Spinal cord (tissue), 10 donors: Measurements from ENCODE around the gene PLOD3. TPM values are rescaled to one million over a fixed set of nuclear protein-coding genes. Genes with fewer than 3 reads are reported as not detected.
"Not testable (repeated sequence)": the region's sequence is repeated elsewhere in the genome, so short reads cannot be mapped to it uniquely, and the experiment has no call there.

Source experiments
- DNase-seq, 6 donors: peaks; one replicate each; pipeline versions ENCODE4 v3.0.0 to v3.0.0-alpha.2; 2013 to 2015; ENCODE audit warnings: low spot score in 6 of 6, low read depth in 4 of 6
- H3K27ac ChIP-seq: one replicate; pipeline ENCODE4 v1.5.1; 2013; ENCODE audit warnings: low read depth, low read length, control low read depth
- H3K27me3 ChIP-seq: one replicate; pipeline ENCODE4 v1.6.1; 2013; ENCODE audit warnings: low read length; ENCODE audit not compliant: control insufficient read depth, insufficient read depth
- H3K36me3 ChIP-seq: one replicate; pipeline ENCODE4 v1.6.1; 2013; ENCODE audit warnings: low read length; ENCODE audit not compliant: control insufficient read depth, insufficient read depth
- H3K4me1 ChIP-seq: one replicate; pipeline ENCODE4 v1.6.1; 2013; ENCODE audit warnings: low read length; ENCODE audit not compliant: control insufficient read depth, insufficient read depth
- H3K4me3 ChIP-seq: one replicate; pipeline ENCODE4 v1.5.1; 2013; ENCODE audit warnings: low read depth, low read length, control low read depth
- H3K9me3 ChIP-seq: one replicate; pipeline ENCODE4 v1.6.1; 2013; ENCODE audit warnings: low read length; ENCODE audit not compliant: control insufficient read depth, insufficient read depth
- whole genome bisulfite sequencing: methylation state at CpG from one replicate; pipeline ENCODE4 v1.1.5; 2013; ENCODE audit warnings: missing lambda C conversion rate; ENCODE audit not compliant: insufficient coverage; 5-methylcytosine and 5-hydroxymethylcytosine counted together
- long read RNA-seq, 4 donors: transcript quantifications; one replicate each; lab custom pipeline, GENCODE V29; 2026
- polyA plus RNA-seq, 2 donors: library from polyadenylated mRNA; unstranded; fragments of 120-200 nt; gene quantifications; one replicate each; pipeline ENCODE4 v1.2.1, GENCODE V29; 2013; ENCODE audit not compliant: insufficient read length in 2 of 2
- total RNA-seq, 2 donors: library from RNA; depleted of rRNA in 1 of 2; stranded (reverse); fragments of 120-200 nt in 1 of 2; fragments of >200 nt in 1 of 2; gene quantifications; one replicate each; pipeline versions ENCODE4 v1.2.3 to v1.2.4, GENCODE V29; 2013 to 2014
- donor health status: healthy.

The PLOD3 gene, protein sequence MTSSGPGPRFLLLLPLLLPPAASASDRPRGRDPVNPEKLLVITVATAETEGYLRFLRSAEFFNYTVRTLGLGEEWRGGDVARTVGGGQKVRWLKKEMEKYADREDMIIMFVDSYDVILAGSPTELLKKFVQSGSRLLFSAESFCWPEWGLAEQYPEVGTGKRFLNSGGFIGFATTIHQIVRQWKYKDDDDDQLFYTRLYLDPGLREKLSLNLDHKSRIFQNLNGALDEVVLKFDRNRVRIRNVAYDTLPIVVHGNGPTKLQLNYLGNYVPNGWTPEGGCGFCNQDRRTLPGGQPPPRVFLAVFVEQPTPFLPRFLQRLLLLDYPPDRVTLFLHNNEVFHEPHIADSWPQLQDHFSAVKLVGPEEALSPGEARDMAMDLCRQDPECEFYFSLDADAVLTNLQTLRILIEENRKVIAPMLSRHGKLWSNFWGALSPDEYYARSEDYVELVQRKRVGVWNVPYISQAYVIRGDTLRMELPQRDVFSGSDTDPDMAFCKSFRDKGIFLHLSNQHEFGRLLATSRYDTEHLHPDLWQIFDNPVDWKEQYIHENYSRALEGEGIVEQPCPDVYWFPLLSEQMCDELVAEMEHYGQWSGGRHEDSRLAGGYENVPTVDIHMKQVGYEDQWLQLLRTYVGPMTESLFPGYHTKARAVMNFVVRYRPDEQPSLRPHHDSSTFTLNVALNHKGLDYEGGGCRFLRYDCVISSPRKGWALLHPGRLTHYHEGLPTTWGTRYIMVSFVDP
- 10 to 100 TPM; 26.2 to 40.1 TPM for total RNA-seq
- polyA plus RNA-seq: 10 to 100 TPM; 56.9 to 71.7 TPM
- long read RNA-seq, donor 1, transcript PLOD3-201 (19 exons, 2,920 nt): major isoform, 7 of 7 reads
- long read RNA-seq, donor 1, partial matches to known transcripts: 0 of 7 reads
- long read RNA-seq, donor 1, other reads (novel, unspliced or antisense): 0 of 7 reads
- long read RNA-seq, donor 2, partial matches to known transcripts: 0 of 2 reads
- long read RNA-seq, donor 2, other reads (novel, unspliced or antisense): 0 of 2 reads
- long read RNA-seq, donor 3, partial matches to known transcripts: 111 of 112 reads
- long read RNA-seq, donor 3, other reads (novel, unspliced or antisense): 0 of 112 reads
- long read RNA-seq, donor 4, partial matches to known transcripts: 206 of 414 reads
- long read RNA-seq, donor 4, other reads (novel, unspliced or antisense): 204 of 414 reads

DNA sequence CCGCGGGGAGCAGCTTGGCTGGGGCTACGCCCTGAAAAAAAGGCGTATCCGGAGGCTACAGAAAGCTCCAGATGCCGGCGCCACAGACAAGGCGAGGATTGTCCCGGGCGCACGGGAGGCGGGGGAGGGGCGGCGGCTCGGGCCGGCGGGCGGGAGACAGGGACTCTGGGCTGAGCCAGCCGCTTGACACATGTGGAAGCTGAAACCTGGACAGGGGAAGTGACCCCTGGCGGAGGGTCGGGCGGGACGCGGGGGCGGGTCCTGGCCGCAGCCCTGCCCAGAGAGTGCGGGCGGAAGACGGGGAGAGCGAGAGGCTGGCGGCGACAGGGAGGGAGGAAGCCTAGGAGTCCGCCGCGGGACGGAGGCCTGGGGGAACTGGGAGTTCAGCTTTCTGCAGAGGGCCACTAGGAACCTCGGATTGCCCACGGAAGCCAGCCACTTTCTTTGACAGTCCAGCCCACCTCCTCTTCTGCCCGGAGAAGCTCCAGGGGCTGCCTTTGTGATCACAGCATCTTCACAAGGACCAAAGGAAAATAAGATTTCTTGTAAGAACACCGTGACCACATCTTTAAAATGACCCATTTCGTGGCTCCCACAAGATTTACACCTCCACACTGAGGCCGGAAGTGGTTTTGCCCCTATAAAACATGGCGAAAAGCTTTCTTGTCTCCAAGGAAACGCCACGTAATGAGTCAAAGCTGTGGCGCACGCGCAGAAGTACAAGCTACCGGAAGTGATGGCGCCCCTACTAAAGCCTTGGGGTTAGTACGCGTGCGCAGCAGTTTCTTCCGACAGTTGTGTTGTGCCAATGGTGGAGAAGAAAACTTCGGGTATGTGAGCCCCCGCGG lies at the start of gene PLOD3, which contains the start of gene ZNHIT1:
Gene PLOD3 (minus strand): TSS at position 194 of the 848 bp plus-strand sequence. CDS start 307 bp downstream, outside the sequence.
Gene ZNHIT1 (plus strand): TSS at position 778 of the 848 bp plus-strand sequence. CDS start 31 bp downstream, at position 809.
- Histone ChIP-seq H3K9me3 (no peaks in the 10 kb centered on the region), H3K27me3 (no peaks in the 10 kb centered on the region), H3K27ac (peak within 1 kb of the TSS; percentile 96), H3K36me3 (peaks cover 47% of the 10 kb centered on the region), H3K4me3 (peak within 1 kb of the TSS; percentile 87), H3K4me1 (peaks cover 40% of the 10 kb centered on the region)
- peak; percentile 97 to 100 (median 99) for DNase-seq
- WGBS: under 1% methylated on average over 53 of the region's 57 CpGs

DNA sequence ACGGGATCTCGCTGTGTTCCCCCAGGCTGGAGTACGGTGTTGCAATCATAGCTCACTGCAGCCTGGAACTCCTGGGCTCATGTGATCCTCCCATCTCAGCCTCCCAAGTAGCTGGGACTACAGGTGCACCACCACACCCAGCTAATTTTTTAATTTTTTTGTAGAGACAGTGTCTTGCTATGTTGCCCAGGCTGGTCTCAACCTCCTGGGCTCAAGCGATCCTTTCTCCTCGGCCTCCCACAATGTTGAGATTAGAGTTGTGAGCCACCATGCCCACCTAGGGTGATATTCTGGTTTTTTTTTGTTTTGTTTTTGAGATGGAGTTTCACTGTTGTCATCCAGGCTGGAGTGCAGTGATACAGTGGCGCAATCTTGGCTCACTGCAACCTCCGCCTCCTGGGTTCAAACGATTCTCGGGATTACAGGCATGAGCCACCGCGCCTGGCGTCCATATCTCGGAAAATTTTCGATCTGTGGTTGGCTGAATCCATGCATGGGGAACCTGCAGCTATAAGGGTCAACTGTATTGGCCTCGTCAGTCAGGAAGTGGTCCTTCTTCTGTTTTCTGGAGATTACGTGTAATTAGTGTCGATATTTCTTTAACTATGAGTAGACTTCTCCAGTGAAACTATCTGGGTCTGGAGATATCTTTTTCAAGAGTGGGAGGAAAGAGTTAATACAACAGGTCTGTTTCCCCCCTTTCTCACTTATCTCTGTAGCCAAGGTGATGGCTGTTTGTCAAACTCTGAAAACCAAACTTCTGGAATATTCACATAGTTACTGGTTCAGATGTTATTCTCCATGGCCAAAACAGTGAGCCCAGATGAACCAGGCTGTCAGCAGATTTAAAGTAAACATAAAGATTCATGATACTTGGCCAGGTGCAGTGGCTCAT lies 48.5 kb upstream of the PLOD3 start:
- 90% methylated on average over 13 of the region's 17 CpGs for WGBS
- H3K27me3 ChIP-seq: no peaks in the 10 kb centered on the region
- no peak overlapping the region for H3K27ac ChIP-seq
- H3K9me3 ChIP-seq: no peaks in the 10 kb centered on the region
- no peak for DNase-seq
- H3K4me1 ChIP-seq: peaks cover 6% of the 10 kb centered on the region
- H3K4me3 ChIP-seq: no peak overlapping the region
- H3K36me3 ChIP-seq: no peaks in the 10 kb centered on the region

DNA sequence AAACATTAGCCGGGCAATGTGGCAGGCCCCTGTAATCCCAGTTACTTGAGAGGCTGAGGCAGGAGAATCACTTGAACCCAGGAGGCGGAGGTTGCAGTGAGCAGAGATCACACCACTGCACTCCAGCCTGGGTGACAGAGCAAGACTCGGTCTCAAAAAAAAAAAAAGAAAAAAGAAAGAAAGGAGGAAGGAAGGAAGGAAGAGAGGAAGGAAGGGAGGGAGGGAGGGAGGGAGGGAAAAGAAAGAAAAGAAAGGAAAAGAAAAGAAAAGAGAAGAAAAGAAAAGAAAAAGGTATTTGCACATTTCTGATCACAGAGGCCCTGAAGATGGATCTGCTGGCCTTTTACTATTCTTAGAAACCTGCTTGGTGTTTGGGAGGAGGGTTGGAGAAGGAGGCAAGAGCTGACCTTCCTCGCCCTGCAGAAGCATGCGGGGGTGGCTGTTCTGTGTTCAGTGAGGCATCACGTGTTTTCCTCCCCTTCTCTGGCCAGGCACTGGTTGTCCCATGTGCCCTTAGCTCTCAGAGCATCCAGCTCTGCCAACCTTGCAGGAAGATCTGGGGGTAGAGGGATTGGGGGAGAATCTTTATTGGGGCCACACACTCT lies 46.8 kb upstream of the PLOD3 start:
- 75% methylated on average over 4 of the region's 6 CpGs for WGBS
- H3K4me3 ChIP-seq, H3K9me3 ChIP-seq, H3K36me3 ChIP-seq, H3K27ac ChIP-seq, H3K27me3 ChIP-seq, DNase-seq, H3K4me1 ChIP-seq: not testable (repeated sequence)

DNA sequence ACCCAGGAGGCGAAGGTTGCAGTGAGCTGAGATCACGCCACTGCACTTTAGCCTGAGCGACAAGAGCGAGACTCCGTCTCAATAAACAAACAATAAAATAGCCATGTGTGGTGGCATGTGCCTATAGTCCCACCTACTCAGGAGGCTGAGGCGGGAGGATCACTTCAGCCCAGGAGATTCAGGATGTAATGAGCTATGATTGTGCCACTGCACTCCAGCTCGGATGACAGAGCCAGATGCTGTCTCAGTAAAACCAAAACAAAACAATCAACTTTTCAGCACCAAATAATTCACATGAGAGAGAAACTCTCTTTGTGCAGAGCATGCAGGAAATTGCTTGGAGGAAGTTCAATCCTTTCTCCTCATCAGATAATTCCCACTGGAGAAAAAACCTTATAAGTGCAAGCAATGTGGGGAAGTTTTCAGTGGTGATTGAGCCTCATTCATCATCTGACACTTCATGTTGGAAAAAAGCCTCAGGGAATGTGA lies 40.9 kb upstream of the PLOD3 start:
- Histone ChIP-seq H3K4me3 (no peak overlapping the region), H3K27me3 (peaks cover 2% of the 10 kb centered on the region), H3K36me3 (no peaks in the 10 kb centered on the region), H3K9me3 (no peaks in the 10 kb centered on the region), H3K27ac (no peak overlapping the region), H3K4me1 (no peaks in the 10 kb centered on the region)
- WGBS: 100% methylated on average over 1 of the region's 7 CpGs
- DNase-seq: no peak

DNA sequence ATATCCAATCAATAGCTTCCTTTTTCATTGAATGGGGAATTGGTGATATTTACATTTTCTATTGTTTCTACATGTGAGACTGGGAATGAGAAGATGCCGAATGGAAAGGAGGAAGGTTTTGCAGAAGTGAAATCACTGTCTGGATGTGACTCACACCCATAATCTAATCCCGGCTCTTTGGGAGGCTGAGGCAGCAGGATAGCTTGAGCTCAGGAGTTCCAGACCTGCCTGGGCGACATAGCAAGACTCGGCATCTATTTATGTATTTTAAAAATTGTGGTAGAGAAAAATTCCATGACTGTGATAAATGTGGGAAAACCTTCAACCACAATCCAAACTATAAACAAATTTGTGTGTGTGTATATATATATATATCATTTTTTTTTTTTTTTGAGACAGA lies 38.4 kb upstream of the PLOD3 start:
- peaks cover 2% of the 10 kb centered on the region for H3K27me3 ChIP-seq

DNA sequence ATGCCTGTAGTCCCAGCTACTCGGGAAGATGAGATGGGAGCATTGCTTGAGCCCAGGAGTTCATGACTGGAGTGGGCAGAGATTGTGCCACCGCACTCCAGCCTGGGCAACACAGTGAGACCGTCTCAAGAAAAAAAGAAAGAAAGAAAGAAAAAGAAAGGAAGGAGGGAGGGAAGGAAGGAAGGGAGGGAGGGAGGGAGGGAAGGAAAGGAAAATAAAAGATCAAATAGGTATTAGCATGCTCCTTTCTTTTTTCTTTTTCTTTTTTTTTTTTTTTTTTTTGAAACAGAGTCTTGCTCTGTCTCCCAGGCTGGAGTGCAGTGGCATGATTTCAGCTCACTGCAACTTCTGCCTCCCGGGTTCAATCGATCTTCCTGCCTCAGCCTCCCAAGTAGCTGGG lies 35.8 kb upstream of the PLOD3 start:
- not testable (repeated sequence) for H3K27ac ChIP-seq, H3K27me3 ChIP-seq, H3K4me3 ChIP-seq, DNase-seq, H3K9me3 ChIP-seq
- Histone ChIP-seq H3K4me1 (peaks cover 21% of the 10 kb centered on the region), H3K36me3 (peaks cover 21% of the 10 kb centered on the region)
- WGBS: 94% methylated on average over 4 of the region's 5 CpGs

More for the DNA sequence above, 38.4 kb upstream of the PLOD3 start:
- Histone ChIP-seq H3K4me3 (no peak overlapping the region), H3K36me3 (peaks cover under 1% of the 10 kb centered on the region), H3K4me1 (peaks cover 17% of the 10 kb centered on the region), H3K27ac (no peak overlapping the region), H3K9me3 (no peaks in the 10 kb centered on the region)
- WGBS: no CpG with 5 or more reads among the region's 4 CpGs
- DNase-seq: no peak

DNA sequence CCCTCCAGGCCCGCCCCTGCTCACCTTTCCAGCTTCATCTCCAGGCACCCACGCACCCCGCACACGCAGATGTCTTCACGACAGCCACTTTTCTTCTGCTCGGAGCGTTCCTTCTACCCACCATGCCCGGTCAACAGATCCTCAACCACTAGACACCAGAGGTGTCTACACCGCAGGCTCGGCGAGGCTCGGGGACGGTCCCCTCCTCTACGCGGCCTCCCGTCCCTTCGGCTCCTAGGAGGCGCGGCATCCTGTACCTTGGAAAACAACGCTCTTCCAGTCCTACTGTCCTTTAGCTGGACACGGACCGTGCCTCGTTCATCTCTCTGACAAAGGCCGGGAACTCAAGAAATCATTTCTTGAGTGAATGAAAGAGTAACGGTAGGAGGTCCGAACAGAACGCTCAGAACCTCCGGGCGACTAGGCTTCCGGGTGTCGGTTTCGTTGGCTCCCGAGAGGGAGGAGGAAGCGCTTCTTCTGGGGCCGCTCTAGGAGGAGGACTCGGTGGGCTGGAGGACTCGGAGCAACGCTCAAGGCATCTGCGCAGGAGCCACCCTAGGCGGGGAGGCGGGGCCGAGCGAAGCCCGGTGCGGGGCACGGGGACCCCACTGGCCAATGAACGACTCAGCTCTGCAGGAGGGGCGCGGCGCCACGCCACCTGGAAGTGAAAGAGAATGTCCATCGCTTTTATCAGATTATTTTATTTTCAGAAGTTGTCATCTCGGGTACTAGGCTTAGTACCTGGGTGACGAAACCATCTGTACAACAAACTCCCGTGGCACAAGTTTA lies 34.7 kb upstream of the PLOD3 start:
- Histone ChIP-seq H3K9me3 (no peaks in the 10 kb centered on the region), H3K27ac (peak overlapping the region; percentile 52), H3K4me3 (peak overlapping the region; percentile 91), H3K36me3 (peaks cover 30% of the 10 kb centered on the region), H3K4me1 (peaks cover 21% of the 10 kb centered on the region), H3K27me3 (peaks cover 2% of the 10 kb centered on the region)
- WGBS: under 1% methylated on average over 46 of the region's 55 CpGs
- DNase-seq: peak; percentile 94 to 99 (median 98)
